22Rv1 (cell line): ENCODE results near the gene ENTR1.

Experiments used
- H3K27ac ChIP-seq: fragments of 450-650 bp; 2 replicates; pipeline ENCODE4 v1.5.1; 2017
- ZFX ChIP-seq: fragments of 450-650 bp; IDR thresholded peaks from 2 replicates; pipeline ENCODE4 v1.6.1; 2017; ENCODE audit warnings: antibody characterized with exemption, borderline replicate concordance
- TF ChIP-seq, protein P1 (sequence below): fragments of 450-650 bp; IDR thresholded peaks from 2 replicates; pipeline ENCODE4 v1.5.1; 2017; ENCODE audit warnings: mild to moderate bottlenecking

ENTR1 gene

DNA sequence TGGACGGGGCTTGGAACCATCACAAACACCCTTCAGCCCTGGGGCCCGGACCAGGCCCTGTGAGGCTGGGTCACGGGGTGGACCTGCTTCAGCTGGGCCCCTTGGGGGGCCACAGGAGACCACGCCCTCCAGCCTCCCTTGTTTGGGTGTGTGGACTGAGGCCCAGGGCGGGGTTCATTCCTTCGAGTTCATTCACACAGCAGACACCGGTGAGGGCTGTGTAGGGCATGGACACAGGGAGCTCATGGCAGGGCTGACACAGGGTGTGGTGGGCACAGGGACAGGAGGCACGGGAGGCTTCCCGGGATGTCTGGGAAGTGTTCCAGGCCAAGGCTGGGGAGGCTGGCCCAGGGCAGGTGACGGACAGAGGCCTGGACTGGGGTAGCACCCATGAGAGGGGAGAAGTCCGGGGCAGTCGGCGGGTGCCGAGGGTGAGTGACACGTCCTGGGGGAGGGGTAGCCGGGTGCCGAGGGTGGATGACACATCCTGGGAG lies 55.8 kb downstream of the ENTR1 start:
- no peak for TF ChIP-seq ZFX
- TF ChIP-seq, protein P1, sequence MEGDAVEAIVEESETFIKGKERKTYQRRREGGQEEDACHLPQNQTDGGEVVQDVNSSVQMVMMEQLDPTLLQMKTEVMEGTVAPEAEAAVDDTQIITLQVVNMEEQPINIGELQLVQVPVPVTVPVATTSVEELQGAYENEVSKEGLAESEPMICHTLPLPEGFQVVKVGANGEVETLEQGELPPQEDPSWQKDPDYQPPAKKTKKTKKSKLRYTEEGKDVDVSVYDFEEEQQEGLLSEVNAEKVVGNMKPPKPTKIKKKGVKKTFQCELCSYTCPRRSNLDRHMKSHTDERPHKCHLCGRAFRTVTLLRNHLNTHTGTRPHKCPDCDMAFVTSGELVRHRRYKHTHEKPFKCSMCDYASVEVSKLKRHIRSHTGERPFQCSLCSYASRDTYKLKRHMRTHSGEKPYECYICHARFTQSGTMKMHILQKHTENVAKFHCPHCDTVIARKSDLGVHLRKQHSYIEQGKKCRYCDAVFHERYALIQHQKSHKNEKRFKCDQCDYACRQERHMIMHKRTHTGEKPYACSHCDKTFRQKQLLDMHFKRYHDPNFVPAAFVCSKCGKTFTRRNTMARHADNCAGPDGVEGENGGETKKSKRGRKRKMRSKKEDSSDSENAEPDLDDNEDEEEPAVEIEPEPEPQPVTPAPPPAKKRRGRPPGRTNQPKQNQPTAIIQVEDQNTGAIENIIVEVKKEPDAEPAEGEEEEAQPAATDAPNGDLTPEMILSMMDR = no peak
- H3K27ac ChIP-seq = no peak overlapping the region

DNA sequence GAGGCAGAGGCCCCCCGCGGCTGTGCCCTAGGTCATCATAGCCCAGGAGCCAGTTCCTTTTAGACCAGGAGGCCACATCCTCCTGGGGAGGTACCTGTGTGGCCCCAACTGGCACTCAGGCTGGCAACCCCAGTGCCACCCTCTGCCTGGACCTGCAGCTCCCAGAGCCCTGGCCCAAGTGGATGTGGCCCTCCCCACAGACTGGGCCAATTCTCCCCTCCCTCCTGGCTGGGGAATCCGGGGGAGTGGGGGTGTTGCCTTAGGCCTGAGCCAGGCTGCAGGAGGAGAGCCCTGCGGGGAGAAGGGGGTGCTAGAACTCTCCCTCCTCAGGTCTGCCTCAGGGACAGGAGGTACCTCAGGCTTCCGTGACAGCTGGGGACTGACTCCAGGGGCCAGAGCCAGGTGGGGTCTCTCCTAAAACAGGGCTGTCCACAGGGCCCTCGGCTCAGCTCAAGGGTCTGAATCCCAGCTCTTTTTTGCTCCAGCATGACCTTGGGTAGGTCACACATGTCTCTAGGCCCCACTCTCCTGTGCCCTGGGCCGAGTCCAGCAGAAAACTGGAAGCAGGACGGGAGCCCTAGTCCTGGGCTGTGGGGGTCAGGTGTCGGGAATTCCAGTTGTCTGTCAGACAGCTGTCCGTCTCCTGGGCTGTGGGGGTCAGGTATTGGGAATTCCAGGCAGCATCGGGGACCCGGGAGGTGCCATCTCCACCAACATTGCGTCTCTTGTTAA lies 56.5 kb downstream of the ENTR1 start:
- no peak overlapping the region for H3K27ac ChIP-seq
- TF ChIP-seq ZFX = no peak
- TF ChIP-seq, protein P1 = no peak

DNA sequence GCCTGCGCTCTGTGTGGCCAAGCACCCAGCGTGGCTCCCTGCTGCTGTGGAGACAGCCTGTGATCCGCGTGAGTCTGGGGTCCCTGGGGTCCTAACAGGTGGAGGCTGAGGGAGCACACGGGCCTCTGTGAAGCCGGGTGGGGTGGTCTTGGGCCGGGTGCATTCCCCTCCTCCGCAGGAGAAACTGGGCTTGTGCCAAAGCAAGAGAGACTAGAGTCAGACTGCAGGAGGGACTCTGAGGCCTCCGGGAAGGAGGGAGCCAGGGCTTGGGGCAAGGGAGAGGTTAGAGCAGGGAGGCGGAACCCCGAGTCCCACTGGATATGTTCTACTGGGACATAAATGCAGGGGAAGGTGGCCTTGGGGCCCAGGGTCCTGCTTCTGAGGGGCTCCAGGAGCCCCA lies 57.3 kb downstream of the ENTR1 start:
- TF ChIP-seq ZFX = no peak
- TF ChIP-seq, protein P1 = no peak
- H3K27ac ChIP-seq = no peak overlapping the region

DNA sequence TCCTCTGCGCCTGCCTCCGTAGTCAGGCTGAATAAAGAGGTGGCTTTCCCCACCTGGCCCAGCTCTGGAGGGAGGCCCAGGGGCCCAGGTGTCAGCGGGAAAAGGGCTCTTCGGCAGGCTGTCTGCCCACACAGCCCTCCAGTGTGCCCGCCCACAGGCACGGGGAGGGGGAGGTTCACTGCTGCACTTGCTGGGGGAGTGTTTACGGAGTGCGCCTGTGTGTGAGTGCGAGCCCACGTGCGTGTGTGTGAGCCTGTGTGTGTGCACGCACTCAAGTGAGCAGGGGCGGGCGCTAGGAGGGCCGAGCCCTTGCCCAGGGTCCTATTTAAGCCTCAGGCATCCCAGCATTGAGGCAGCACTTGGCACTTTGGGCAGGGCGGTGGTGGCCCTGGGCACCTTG lies 57.7 kb downstream of the ENTR1 start:
- TF ChIP-seq ZFX = no peak
- TF ChIP-seq, protein P1 = no peak
- no peak overlapping the region for H3K27ac ChIP-seq
